Activated CD4-positive, alpha-beta memory T cell treated with anti-CD3 and anti-CD28 coated beads, Interleukin-2, amount 10 ng/mL, durations not matched to agents 7 days and 5 days (primary cell): ENCODE results near the gene ABCB6. TPM values are rescaled to one million over a fixed set of nuclear protein-coding genes. Genes with fewer than 3 reads are reported as not detected.

Experiments used
- CTCF ChIA-PET: fragments of 350-600 bp; sonication (Branson Sonifier 250); formaldehyde crosslinking; loops from one replicate; lab custom pipeline; 2021; ENCODE audit warnings: antibody characterized with exemption, inconsistent platforms; lab: Charles Lee
- POLR2A ChIA-PET: fragments of 350-600 bp; sonication (Branson Sonifier 250); formaldehyde crosslinking; loops from one replicate; lab custom pipeline; 2021; ENCODE audit warnings: antibody characterized with exemption; lab: Charles Lee
- DNase-seq: peaks from one replicate; pipeline ENCODE4 v3.0.0-alpha.2; 2020
- H3K27ac Mint-ChIP-seq: one replicate; pipeline ENCODE4 v1.8.0; 2021; ENCODE audit warnings: mild to moderate bottlenecking, mixed read lengths
- H3K27me3 Mint-ChIP-seq: one replicate; pipeline ENCODE4 v1.8.0; 2021; ENCODE audit warnings: mixed read lengths
- H3K36me3 Mint-ChIP-seq: one replicate; pipeline ENCODE4 v1.8.0; 2021; ENCODE audit warnings: low read depth, mixed read lengths
- H3K4me1 Mint-ChIP-seq: one replicate; pipeline ENCODE4 v1.8.0; 2021; ENCODE audit warnings: mixed read lengths
- H3K4me3 Mint-ChIP-seq: one replicate; pipeline ENCODE4 v1.8.0; 2021; ENCODE audit warnings: mild to moderate bottlenecking, mixed read lengths
- H3K9me3 Mint-ChIP-seq: one replicate; pipeline ENCODE4 v1.8.0; 2021; ENCODE audit warnings: mixed read lengths
- total RNA-seq, 2 experiments: library from RNA; stranded (reverse); gene quantifications; one replicate each; pipeline ENCODE4 v1.2.3, GENCODE V29; 2021

Gene ABCB6
- total RNA-seq, 2 experiments from 2014 or later = 15.2 to 17.9 TPM

DNA sequence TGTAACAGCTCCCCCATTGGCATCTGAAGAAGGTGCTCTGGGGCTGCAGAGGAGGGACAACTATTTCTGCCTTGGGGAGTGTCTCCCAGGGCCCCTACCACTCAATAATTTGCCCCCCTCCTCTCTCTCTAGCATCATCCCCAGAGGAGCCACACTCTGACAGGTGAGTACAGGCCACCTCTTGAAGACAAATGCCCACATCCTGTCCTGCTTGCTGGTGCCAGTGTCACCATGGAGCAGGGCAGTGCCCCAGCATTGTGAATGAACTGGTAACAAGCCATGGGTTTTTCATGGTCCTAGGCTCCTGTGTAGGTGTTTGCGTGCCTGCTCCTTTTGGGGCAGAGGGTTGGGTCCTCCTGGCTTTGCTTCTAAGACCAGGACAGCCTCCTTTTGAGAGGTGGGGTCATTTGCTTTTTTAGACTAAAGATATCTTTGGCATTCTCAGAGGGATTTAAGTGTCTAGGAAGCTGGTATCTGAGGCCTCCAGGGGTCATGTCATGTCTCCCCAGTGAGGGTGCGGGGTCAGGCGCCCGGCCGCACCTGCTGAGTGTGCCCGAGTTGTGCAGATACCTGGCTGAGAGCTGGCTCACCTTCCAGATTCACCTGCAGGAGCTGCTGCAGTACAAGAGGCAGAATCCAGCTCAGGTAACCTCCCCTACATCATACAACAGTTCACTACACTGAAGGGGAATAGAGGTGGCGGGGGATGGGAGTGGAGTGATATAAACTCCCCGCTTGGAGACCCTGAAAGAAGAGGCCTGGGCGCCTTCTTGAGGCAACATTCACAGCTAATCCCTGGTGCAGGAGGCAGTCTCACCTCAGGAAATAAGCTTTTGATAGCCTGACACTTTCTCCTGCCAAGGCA is 38.9 kb downstream of the ABCB6 start:
- no peak for DNase-seq
- Mint-ChIP-seq H3K9me3 (no peaks in the 10 kb centered on the region), H3K27me3 (no peaks in the 10 kb centered on the region), H3K4me1 (peaks cover 70% of the 10 kb centered on the region), H3K4me3 (peak overlapping the region; percentile 85), H3K36me3 (peaks cover 61% of the 10 kb centered on the region), H3K27ac (peak overlapping the region; percentile 81)
- CTCF ChIA-PET = interaction anchor here (0.8 to 2.8 kb wide), 7 partner anchors 9 to 115 kb away, joined by 3 to 16 read pairs (median 4); partner anchors contain the start of genes DNAJB2 and ZFAND2B
- POLR2A ChIA-PET = interaction anchor here (0.6 to 12.0 kb wide), 11 partner anchors 12 to 150 kb away, joined by 3 to 160 read pairs (median 4); partner anchors contain the start of genes ANKZF1, ATG9A, GLB1L and STK16

DNA sequence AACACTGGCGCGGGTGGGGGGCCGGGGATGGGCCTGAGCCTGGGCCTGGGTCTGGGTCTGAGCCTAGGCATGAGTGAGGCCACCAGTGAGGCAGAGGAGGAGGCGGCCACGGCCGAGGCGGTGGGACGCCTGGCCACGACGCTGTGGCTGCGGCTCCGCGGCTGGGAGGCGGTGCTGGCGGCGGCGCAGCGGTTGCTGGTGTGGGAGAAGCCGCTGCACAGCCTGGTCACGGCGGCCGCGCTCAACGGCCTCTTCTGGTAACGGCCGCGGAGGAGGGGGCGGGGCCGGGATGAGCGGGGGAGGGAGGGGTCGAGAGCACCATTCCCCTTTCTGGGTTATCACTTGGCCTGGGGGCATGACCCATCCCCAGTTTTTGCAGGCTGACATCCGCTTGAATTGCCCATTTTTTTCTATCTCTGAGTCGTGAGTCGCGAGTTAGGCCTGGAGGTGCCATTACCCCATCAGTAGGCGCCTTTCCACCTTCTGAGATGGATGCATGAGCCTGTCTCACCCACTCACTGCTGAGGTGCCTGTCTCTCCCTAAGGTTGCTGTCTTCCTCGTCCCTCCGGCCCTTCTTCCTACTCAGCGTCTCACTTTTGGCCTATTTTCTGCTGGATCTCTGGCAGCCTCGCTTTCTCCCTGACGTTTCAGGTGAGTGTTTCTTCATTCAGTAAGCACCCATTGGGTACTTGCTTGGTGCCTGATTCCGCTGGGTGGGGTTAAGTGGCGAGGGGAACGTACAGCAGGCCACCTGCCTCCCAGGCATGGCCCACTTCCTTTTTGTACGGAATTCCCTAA is 40.2 kb downstream of the ABCB6 start:
- Mint-ChIP-seq H3K36me3 (peaks cover 66% of the 10 kb centered on the region), H3K9me3 (no peaks in the 10 kb centered on the region), H3K4me1 (peaks cover 77% of the 10 kb centered on the region)

DNA sequence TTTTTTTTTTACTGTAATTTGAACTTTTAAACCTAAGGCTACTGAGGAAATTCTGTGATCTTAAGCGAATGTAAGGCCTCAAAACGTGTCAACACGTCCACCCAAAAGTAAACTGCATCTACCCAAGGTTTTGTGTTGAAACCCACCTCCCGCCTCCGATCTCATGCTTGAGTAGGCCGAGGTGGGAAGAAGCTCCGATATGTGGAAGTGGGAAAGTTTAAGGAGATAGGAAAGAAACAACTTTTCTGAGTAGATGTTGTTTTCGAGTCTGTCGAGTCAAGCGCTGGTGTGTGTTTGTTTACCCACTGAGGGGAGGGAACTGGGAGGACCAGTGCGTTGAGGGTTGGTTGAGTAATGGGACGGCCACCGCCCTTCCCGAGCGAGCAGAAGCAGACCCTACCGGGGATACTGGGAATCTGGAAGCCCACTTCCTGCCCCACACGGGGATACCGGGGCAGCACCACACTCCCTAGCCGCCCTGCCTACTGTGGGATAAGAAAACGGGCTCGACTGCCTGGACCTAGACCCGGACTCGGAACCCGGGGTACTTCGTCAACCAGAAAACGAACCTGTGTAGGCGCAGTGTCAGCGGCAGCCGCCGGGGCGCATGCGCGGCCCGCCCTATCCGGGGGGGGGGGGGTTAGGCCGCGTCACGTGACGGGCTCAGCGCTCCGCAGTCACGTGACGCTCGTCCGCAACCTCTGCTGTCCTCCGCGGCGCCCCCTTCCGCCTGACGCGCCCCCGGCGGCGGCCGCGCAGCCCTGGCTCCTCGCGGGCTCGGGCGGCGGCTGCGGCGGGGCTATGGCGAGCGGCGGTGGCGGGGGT is 41.0 kb downstream of the ABCB6 start, which contains the start of gene RETREG2:
TSS of gene RETREG2 (plus strand) at position 724 of the 825 bp plus-strand sequence. CDS start at position 802, 78 bp downstream.
- H3K27me3 Mint-ChIP-seq = no peaks in the 10 kb centered on the region
- peak within 1 kb of the TSS; percentile 99 for H3K27ac Mint-ChIP-seq
- peak; percentile 84 for DNase-seq
- peak within 1 kb of the TSS; percentile 85 for H3K4me3 Mint-ChIP-seq
- H3K4me1 Mint-ChIP-seq = peaks cover 72% of the 10 kb centered on the region
- ChIA-PET CTCF (interaction anchor here (1.0 kb wide), 1 partner anchor 68 kb away, joined by 3 read pairs; no protein-coding TSS in a partner anchor), POLR2A (interaction anchor here (1.0 to 12.0 kb wide), 17 partner anchors 12 to 209 kb away, joined by 3 to 160 read pairs (median 21); partner anchors contain the start of genes ABCB6, ANKZF1, ATG9A and DNAJB2)
- no peaks in the 10 kb centered on the region for H3K9me3 Mint-ChIP-seq
- peaks cover 64% of the 10 kb centered on the region for H3K36me3 Mint-ChIP-seq

More for the DNA sequence above, 40.2 kb downstream of the ABCB6 start:
- POLR2A ChIA-PET = interaction anchor here (1.2 to 12.0 kb wide), 4 partner anchors 13 to 51 kb away, joined by 4 to 160 read pairs (median 27); partner anchors contain the start of genes ANKZF1, ATG9A and ZFAND2B
- no peaks in the 10 kb centered on the region for H3K27me3 Mint-ChIP-seq
- peak; percentile 57 for DNase-seq
- H3K4me3 Mint-ChIP-seq = peak overlapping the region; percentile 85
- peak overlapping the region; percentile 81 for H3K27ac Mint-ChIP-seq
- CTCF ChIA-PET = interaction anchor here (2.2 kb wide), 1 partner anchor 28 kb away, joined by 7 read pairs; the partner anchor contains the start of gene ZFAND2B

- ChIA-PET CTCF (interaction anchor here (0.7 to 3.9 kb wide), 11 partner anchors 17 to 119 kb away, joined by 3 to 26 read pairs (median 6); partner anchors contain the start of genes GLB1L, NHEJ1, STK16 and ZFAND2B), POLR2A (interaction anchor here (0.6 to 12.0 kb wide), 30 partner anchors 8 to 958 kb away, joined by 3 to 160 read pairs (median 6); partner anchors contain the start of genes ABCB6, ANKZF1, ATG9A and DNAJB2)
- peak within 1 kb of the TSS; percentile 81 for H3K4me3 Mint-ChIP-seq
- H3K27me3 Mint-ChIP-seq = no peaks in the 10 kb centered on the region
- peak within 1 kb of the TSS; percentile 99 for H3K27ac Mint-ChIP-seq
- peaks cover 66% of the 10 kb centered on the region for H3K4me1 Mint-ChIP-seq
- peak; percentile 92 for DNase-seq
- H3K9me3 Mint-ChIP-seq = no peaks in the 10 kb centered on the region
- H3K36me3 Mint-ChIP-seq = peaks cover 64% of the 10 kb centered on the region
These were observed 41.8 kb downstream of the ABCB6 start, which contains the start of gene CNPPD1 for GRCh38 chr2:219176818-219177551. CNPPD1 (minus strand) TSS chr2:219176925; CDS start chr2:219176828, 97 bp downstream.

- CTCF ChIA-PET = interaction anchor here (0.7 to 3.9 kb wide), 17 partner anchors 13 to 196 kb away, joined by 3 to 26 read pairs (median 5); partner anchors contain the start of genes DNAJB2, GLB1L, NHEJ1 and STK16
- H3K9me3 Mint-ChIP-seq = no peaks in the 10 kb centered on the region
- peak overlapping the region; percentile 99 for H3K27ac Mint-ChIP-seq
- peak; percentile 43 for DNase-seq
- H3K4me1 Mint-ChIP-seq = peaks cover 63% of the 10 kb centered on the region
- POLR2A ChIA-PET = interaction anchor here (0.6 to 12.0 kb wide), 30 partner anchors 9 to 957 kb away, joined by 3 to 160 read pairs (median 6); partner anchors contain the start of genes ABCB6, ANKZF1, ATG9A and DNAJB2
- H3K4me3 Mint-ChIP-seq = peak overlapping the region; percentile 81
- peaks cover 64% of the 10 kb centered on the region for H3K36me3 Mint-ChIP-seq
- no peaks in the 10 kb centered on the region for H3K27me3 Mint-ChIP-seq
These were observed 42.6 kb downstream of the ABCB6 start for GRCh38 chr2:219175928-219176817.

- ChIA-PET POLR2A (interaction anchor here (1.7 to 12.0 kb wide), 12 partner anchors 10 to 120 kb away, joined by 4 to 160 read pairs (median 26); partner anchors contain the start of genes ABCB6, ANKZF1, ATG9A and DNAJB2), CTCF (interaction anchor here (0.8 to 3.9 kb wide), 13 partner anchors 12 to 195 kb away, joined by 3 to 26 read pairs (median 5); partner anchors contain the start of genes DNAJB2, GLB1L, NHEJ1 and STK16)
- no peaks in the 10 kb centered on the region for H3K9me3 Mint-ChIP-seq
- DNase-seq = no peak
- peak overlapping the region; percentile 99 for H3K27ac Mint-ChIP-seq
- H3K4me1 Mint-ChIP-seq = peaks cover 61% of the 10 kb centered on the region
- H3K27me3 Mint-ChIP-seq = no peaks in the 10 kb centered on the region
- H3K36me3 Mint-ChIP-seq = peaks cover 57% of the 10 kb centered on the region
- H3K4me3 Mint-ChIP-seq = peak overlapping the region; percentile 81
These were observed 43.3 kb downstream of the ABCB6 start for GRCh38 chr2:219175486-219175885.

- POLR2A ChIA-PET = interaction anchor here (1.3 to 12.0 kb wide), 9 partner anchors 8 to 120 kb away, joined by 3 to 160 read pairs (median 17); partner anchors contain the start of genes DNAJB2, GLB1L, STK16 and TUBA4A
- Mint-ChIP-seq H3K36me3 (peaks cover 51% of the 10 kb centered on the region), H3K9me3 (no peaks in the 10 kb centered on the region), H3K27me3 (no peaks in the 10 kb centered on the region), H3K4me3 (peak overlapping the region; percentile 81), H3K4me1 (peaks cover 57% of the 10 kb centered on the region), H3K27ac (peak overlapping the region; percentile 12)
- CTCF ChIA-PET = interaction anchor here (1.2 to 3.9 kb wide), 6 partner anchors 15 to 195 kb away, joined by 3 to 26 read pairs (median 8); partner anchors contain the start of genes NHEJ1 and TUBA4A
- no peak for DNase-seq
These were observed 44.0 kb downstream of the ABCB6 start for GRCh38 chr2:219174801-219175200.

DNA sequence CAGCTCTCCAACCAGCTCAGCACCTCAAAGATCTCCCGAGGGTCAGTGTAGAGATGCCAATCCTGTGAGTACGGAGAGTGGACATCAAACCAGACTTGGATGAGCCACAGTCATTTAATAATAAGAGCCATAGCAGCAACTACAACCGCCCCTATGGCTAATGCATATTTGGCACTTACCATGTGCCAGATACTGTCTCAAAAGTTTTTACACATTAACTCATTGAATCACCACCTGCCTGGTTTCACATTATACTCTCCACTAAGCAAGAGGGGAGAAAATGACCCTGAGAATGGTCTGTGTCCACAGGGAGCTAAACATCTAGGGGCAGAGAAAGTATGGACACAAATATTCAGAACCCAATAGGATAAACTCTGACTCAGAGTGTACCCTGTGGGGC is 44.6 kb downstream of the ABCB6 start:
- H3K36me3 Mint-ChIP-seq = peaks cover 47% of the 10 kb centered on the region
- ChIA-PET POLR2A (interaction anchor here (1.3 to 12.0 kb wide), 5 partner anchors 9 to 79 kb away, joined by 3 to 160 read pairs (median 4); partner anchors contain the start of genes GLB1L, STK16, TUBA4A and TUBA4B), CTCF (interaction anchor here (0.7 to 3.9 kb wide), 4 partner anchors 14 to 105 kb away, joined by 3 to 25 read pairs (median 4); partner anchors contain the start of genes DNAJB2 and NHEJ1)
- H3K27me3 Mint-ChIP-seq = no peaks in the 10 kb centered on the region
- peak overlapping the region; percentile 12 for H3K27ac Mint-ChIP-seq
- H3K4me3 Mint-ChIP-seq = peak overlapping the region; percentile 16
- DNase-seq = no peak
- peaks cover 51% of the 10 kb centered on the region for H3K4me1 Mint-ChIP-seq
- H3K9me3 Mint-ChIP-seq = no peaks in the 10 kb centered on the region

GRCh38 chr2:219173176-219173575 is 45.6 kb downstream of the ABCB6 start:
- POLR2A ChIA-PET = interaction anchor here (1.2 to 12.0 kb wide), 4 partner anchors 35 to 106 kb away, joined by 3 to 160 read pairs (median 35); partner anchors contain the start of genes DNAJB2, GLB1L, STK16 and TUBA4A
- peaks cover 40% of the 10 kb centered on the region for H3K36me3 Mint-ChIP-seq
- CTCF ChIA-PET = interaction anchor here (1.1 to 1.5 kb wide), 4 partner anchors 12 to 106 kb away, joined by 3 to 6 read pairs (median 4); partner anchors contain the start of gene DNAJB2
- no peaks in the 10 kb centered on the region for H3K27me3 Mint-ChIP-seq
- no peak for DNase-seq
- H3K27ac Mint-ChIP-seq = peak overlapping the region; percentile 31
- H3K4me3 Mint-ChIP-seq = no peak overlapping the region
- peaks cover 46% of the 10 kb centered on the region for H3K4me1 Mint-ChIP-seq
- H3K9me3 Mint-ChIP-seq = no peaks in the 10 kb centered on the region
